Trophoblast cell (in vitro differentiated cells and primary cell): ENCODE data around the gene C19orf38.

Source experiments
- DNase-seq, 2 donors: peaks; one replicate each; pipeline ENCODE4 v3.0.0-alpha.2; 2016
- H2AFZ ChIP-seq: 2 replicates; pipeline ENCODE4 v1.6.1; 2013; ENCODE audit warnings: low read length, moderate library complexity, mild to moderate bottlenecking; ENCODE audit not compliant: insufficient read depth, poor library complexity
- H2AK5ac ChIP-seq: 2 replicates; pipeline ENCODE4 v1.6.1; 2013; ENCODE audit warnings: mild to moderate bottlenecking, low read length
- H2BK120ac ChIP-seq: 2 replicates; pipeline ENCODE4 v1.6.1; 2013; ENCODE audit warnings: low read length, mild to moderate bottlenecking, moderate library complexity; ENCODE audit not compliant: insufficient read depth, poor library complexity
- H2BK12ac ChIP-seq: 2 replicates; pipeline ENCODE4 v1.6.1; 2013; ENCODE audit warnings: mild to moderate bottlenecking, low read length, moderate library complexity
- H2BK5ac ChIP-seq: 2 replicates; pipeline ENCODE4 v1.6.1; 2013; ENCODE audit warnings: low read length, low read depth, moderate library complexity, mild to moderate bottlenecking; ENCODE audit not compliant: poor library complexity
- H3K14ac ChIP-seq: 2 replicates; pipeline ENCODE4 v1.6.1; 2013; ENCODE audit warnings: mild to moderate bottlenecking, low read length
- H3K18ac ChIP-seq: 2 replicates; pipeline ENCODE4 v1.6.1; 2013; ENCODE audit warnings: mild to moderate bottlenecking, low read length
- H3K23ac ChIP-seq: 2 replicates; pipeline ENCODE4 v1.6.1; 2013; ENCODE audit warnings: low read length
- H3K27ac ChIP-seq: 2 replicates; pipeline ENCODE4 v1.5.1; 2013; ENCODE audit warnings: low read depth, mild to moderate bottlenecking, inconsistent platforms, low read length, moderate library complexity
- H3K27me3 ChIP-seq: 2 replicates; pipeline ENCODE4 v1.6.1; 2013; ENCODE audit warnings: inconsistent platforms, mild to moderate bottlenecking, low read length, moderate library complexity; ENCODE audit not compliant: insufficient read depth
- H3K36me3 ChIP-seq, 2 experiments: 1 replicate in 1 of 2; 2 replicates in 1 of 2; pipeline ENCODE4 v1.6.1; 2013; ENCODE audit warnings: low read length in 2 of 2, mild to moderate bottlenecking in 2 of 2, moderate library complexity in 1 of 2; ENCODE audit not compliant: insufficient read depth in 2 of 2, control insufficient read depth in 1 of 2
- H3K4ac ChIP-seq: 2 replicates; pipeline ENCODE4 v1.6.1; 2013; ENCODE audit warnings: low read depth, mild to moderate bottlenecking, low read length, moderate library complexity
- H3K4me1 ChIP-seq, 2 experiments: 1 replicate in 1 of 2; 2 replicates in 1 of 2; pipeline ENCODE4 v1.6.1; 2013; ENCODE audit warnings: low read length in 2 of 2, mild to moderate bottlenecking in 2 of 2, moderate library complexity in 1 of 2; ENCODE audit not compliant: insufficient read depth in 2 of 2, control insufficient read depth in 1 of 2
- H3K4me2 ChIP-seq: 2 replicates; pipeline ENCODE4 v1.6.1; 2013; ENCODE audit warnings: inconsistent platforms, mild to moderate bottlenecking, low read length, moderate library complexity
- H3K4me3 ChIP-seq: 2 replicates; pipeline ENCODE4 v1.5.1; 2013; ENCODE audit warnings: mild to moderate bottlenecking, low read depth, low read length, inconsistent platforms
- H3K79me1 ChIP-seq: one replicate; pipeline ENCODE4 v1.6.1; 2013; ENCODE audit warnings: low read length
- H3K79me2 ChIP-seq: 2 replicates; pipeline ENCODE4 v1.6.1; 2013; ENCODE audit warnings: low read length, mild to moderate bottlenecking; ENCODE audit not compliant: control insufficient read depth, insufficient read depth, poor library complexity
- H3K9ac ChIP-seq: 2 replicates; pipeline ENCODE4 v1.6.1; 2013; ENCODE audit warnings: mild to moderate bottlenecking, low read length
- H3K9me3 ChIP-seq: 2 replicates; pipeline ENCODE4 v1.6.1; 2013; ENCODE audit warnings: low read depth, mild to moderate bottlenecking, control low read depth, inconsistent platforms, low read length; ENCODE audit not compliant: insufficient read depth
- H4K12ac ChIP-seq: 2 replicates; pipeline ENCODE4 v1.6.1; 2013; ENCODE audit warnings: low read depth, mild to moderate bottlenecking, low read length, moderate library complexity
- H4K8ac ChIP-seq: 2 replicates; pipeline ENCODE4 v1.6.1; 2013; ENCODE audit warnings: low read depth, mild to moderate bottlenecking, low read length, moderate library complexity
- H4K91ac ChIP-seq: one replicate; pipeline ENCODE4 v1.6.1; 2013; ENCODE audit warnings: low read depth, mild to moderate bottlenecking, low read length, moderate library complexity
- WGBS: extraction: QIAGEN DNeasy Blood & Tissue Kit; methylation state at CpG from one replicate; pipeline ENCODE4 v1.1.7; 2013; ENCODE audit warnings: missing lambda C conversion rate; ENCODE audit not compliant: insufficient read length, insufficient coverage; ENCODE audit errors: extremely low coverage; 5-methylcytosine and 5-hydroxymethylcytosine counted together

The C19orf38 gene

DNA sequence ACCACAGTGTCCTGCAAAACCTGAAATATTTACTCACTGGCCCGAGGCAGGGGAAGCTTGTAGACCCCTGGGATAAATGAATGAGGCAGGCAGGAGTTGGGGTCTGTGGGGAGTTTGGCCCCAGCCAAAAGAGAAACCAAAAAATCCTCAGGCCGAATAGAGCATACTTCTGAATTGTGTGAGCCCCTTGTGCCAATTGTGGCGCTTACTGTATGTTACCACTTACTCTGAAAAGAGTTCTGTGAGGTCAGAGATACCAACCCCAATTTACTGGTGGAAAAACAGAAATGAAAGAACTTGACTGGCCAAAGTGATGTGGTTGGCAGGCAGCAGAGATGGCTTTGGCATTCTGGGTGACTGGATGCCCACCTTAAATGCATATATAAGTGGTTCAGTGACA lies 30.0 kb downstream of the C19orf38 start:
- Histone ChIP-seq H2AFZ (no peak overlapping the region), H3K79me2 (peaks cover 25% of the 10 kb centered on the region), H3K27me3 (no peaks in the 10 kb centered on the region), H3K14ac (no peak overlapping the region), H3K36me3 (peaks cover 0 to 5% of the 10 kb centered on the region in 2 experiments), H3K4me3 (no peak overlapping the region), H4K91ac (no peak overlapping the region), H3K27ac (no peak overlapping the region), H4K12ac (no peak overlapping the region), H2BK120ac (no peak overlapping the region), H3K9me3 (no peaks in the 10 kb centered on the region), H4K8ac (no peak overlapping the region), H3K23ac (no peak overlapping the region), H2BK5ac (no peak overlapping the region), H3K18ac (no peak overlapping the region), H3K4me2 (no peak overlapping the region), H2AK5ac (no peak overlapping the region), H3K4ac (peak overlapping the region; percentile 44), H3K4me1 (peaks cover 42 to 52% of the 10 kb centered on the region in 2 experiments), H3K79me1 (peaks cover 20% of the 10 kb centered on the region), H3K9ac (no peak overlapping the region), H2BK12ac (no peak overlapping the region)
- WGBS = no CpG with 5 or more reads among the region's 3 CpGs
- DNase-seq = no peak

DNA sequence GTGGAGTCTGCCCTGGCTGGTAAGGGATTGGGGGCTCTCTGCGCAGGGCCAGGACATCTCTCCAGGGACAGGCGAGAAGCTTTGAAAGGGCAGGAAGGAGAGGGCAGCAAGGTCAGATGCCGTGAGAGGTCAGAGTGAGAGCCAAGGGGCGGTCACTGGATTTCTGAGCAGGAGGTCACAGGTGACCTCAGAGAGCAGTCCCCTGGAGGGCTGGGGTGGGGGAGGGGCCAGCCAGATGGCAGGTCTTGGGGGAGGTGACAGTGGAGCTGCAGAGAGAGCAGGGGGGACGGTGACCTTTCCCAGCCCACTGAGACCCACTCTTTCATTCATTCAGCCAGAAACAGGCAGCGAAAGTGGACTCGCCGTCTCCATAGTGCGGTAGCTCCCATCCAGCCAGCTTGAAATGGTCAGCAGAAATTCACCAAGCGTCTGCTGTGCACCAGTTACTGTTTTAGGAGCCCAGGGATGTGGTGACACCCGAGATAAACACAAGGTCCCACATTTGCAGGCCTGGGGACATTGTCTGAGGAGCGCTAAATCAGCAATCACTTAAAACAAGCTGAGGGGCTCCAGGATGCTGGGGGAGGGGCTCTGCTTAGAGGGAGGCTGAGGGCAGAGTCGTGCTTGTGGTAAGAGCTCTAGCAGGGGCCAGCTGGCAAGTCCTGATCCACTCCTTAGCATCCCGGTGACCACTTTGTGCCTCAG lies 33.3 kb downstream of the C19orf38 start:
- peak overlapping the region; percentile 10 for H3K27ac ChIP-seq
- peak overlapping the region; percentile 21 for H2BK120ac ChIP-seq
- H3K36me3 ChIP-seq = peaks cover 0 to under 1% of the 10 kb centered on the region in 2 experiments
- peaks cover 26% of the 10 kb centered on the region for H3K79me2 ChIP-seq
- no peak overlapping the region for H4K12ac ChIP-seq
- no peaks in the 10 kb centered on the region for H3K27me3 ChIP-seq
- H3K4me1 ChIP-seq = peaks cover 56 to 61% of the 10 kb centered on the region in 2 experiments
- peak overlapping the region; percentile 42 for H3K4ac ChIP-seq
- no peak overlapping the region for H3K23ac ChIP-seq
- peaks cover 33% of the 10 kb centered on the region for H3K79me1 ChIP-seq
- no peaks in the 10 kb centered on the region for H3K9me3 ChIP-seq
- H2AFZ ChIP-seq = peak overlapping the region; percentile 19
- peak overlapping the region; percentile 33 for H3K14ac ChIP-seq
- peak overlapping the region; percentile 42 for H2BK5ac ChIP-seq
- H2AK5ac ChIP-seq = no peak overlapping the region
- H3K4me2 ChIP-seq = peak overlapping the region; percentile 32
- no CpG with 5 or more reads among the region's 14 CpGs for WGBS
- peak overlapping the region; percentile 62 for H2BK12ac ChIP-seq
- no peak overlapping the region for H3K9ac ChIP-seq
- peak overlapping the region; percentile 28 for H4K91ac ChIP-seq
- peak overlapping the region; percentile 3 for H3K18ac ChIP-seq
- no peak overlapping the region for H3K4me3 ChIP-seq
- DNase-seq = no peak
- H4K8ac ChIP-seq = no peak overlapping the region

DNA sequence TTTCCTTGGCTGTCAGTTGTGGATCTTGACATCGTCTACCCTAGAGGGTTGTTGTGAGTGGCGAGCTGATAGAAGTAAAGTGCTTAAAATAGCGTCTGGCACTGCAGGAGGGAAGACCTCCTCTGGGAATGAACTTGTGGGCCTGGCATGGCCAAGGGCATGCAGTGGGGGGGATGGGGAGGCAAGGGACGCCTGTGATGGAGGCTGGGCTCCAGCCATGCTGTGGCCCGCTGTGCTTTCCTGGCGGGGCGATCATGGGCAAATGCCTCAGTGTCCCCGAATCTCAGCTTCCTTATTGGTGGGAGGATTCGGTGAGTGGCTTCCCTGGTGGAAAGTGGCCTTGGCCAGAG lies 33.9 kb downstream of the C19orf38 start:
- Histone ChIP-seq H3K4ac (peak overlapping the region; percentile 12), H2AK5ac (no peak overlapping the region), H3K27me3 (no peaks in the 10 kb centered on the region), H3K23ac (no peak overlapping the region), H4K12ac (no peak overlapping the region), H4K91ac (peak overlapping the region; percentile 60), H2BK12ac (peak overlapping the region; percentile 62), H3K18ac (peak overlapping the region; percentile 3), H2BK5ac (no peak overlapping the region), H3K79me2 (peaks cover 27% of the 10 kb centered on the region), H3K9ac (no peak overlapping the region), H3K14ac (peak overlapping the region; percentile 33), H2AFZ (peak overlapping the region; percentile 19), H2BK120ac (peak overlapping the region; percentile 21), H3K9me3 (no peaks in the 10 kb centered on the region), H4K8ac (no peak overlapping the region), H3K27ac (peak overlapping the region; percentile 0), H3K4me3 (no peak overlapping the region), H3K4me1 (peaks cover 60 to 64% of the 10 kb centered on the region in 2 experiments), H3K4me2 (peak overlapping the region; percentile 18), H3K79me1 (peaks cover 34% of the 10 kb centered on the region), H3K36me3 (no peaks in the 10 kb centered on the region)
- DNase-seq = no peak
- no CpG with 5 or more reads among the region's 9 CpGs for WGBS

DNA sequence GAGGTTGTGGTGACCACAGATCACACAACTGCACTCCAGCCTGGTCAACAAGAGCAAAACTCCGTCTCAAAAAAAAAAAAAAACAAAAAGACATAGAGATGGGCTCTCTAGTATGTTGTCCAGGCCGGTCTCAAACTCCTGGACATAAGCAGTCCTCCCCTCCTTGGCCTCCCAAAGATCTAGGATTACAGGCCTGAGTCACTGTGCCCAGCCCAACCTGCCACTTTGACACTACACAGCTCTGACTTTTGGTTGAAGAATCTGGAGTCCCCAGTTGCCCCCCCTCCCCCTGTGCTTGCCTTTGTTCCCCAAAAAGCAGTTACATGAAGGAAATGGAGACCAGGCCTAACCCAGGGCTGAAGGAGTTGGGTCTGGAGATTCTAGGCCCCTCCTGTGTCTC lies 36.1 kb downstream of the C19orf38 start:
- Histone ChIP-seq H3K14ac (no peak overlapping the region), H3K27me3 (no peaks in the 10 kb centered on the region), H4K91ac (peak overlapping the region; percentile 90), H3K4me2 (no peak overlapping the region), H2BK5ac (peak overlapping the region; percentile 31), H3K27ac (peak overlapping the region; percentile 77), H4K8ac (no peak overlapping the region), H3K4ac (no peak overlapping the region), H2BK12ac (peak overlapping the region; percentile 32), H4K12ac (no peak overlapping the region), H3K9ac (no peak overlapping the region), H2BK120ac (peak overlapping the region; percentile 36), H2AFZ (no peak overlapping the region), H3K4me3 (no peak overlapping the region), H3K79me1 (peaks cover 48% of the 10 kb centered on the region), H3K4me1 (peaks cover 75 to 80% of the 10 kb centered on the region in 2 experiments), H2AK5ac (no peak overlapping the region), H3K23ac (no peak overlapping the region), H3K36me3 (no peaks in the 10 kb centered on the region), H3K9me3 (peaks cover 1% of the 10 kb centered on the region), H3K79me2 (peaks cover 26% of the 10 kb centered on the region), H3K18ac (no peak overlapping the region)
- peak in 1 of 2 donors; percentile 44 for DNase-seq
- no CpG with 5 or more reads among the region's 2 CpGs for WGBS
